Erythroblast (primary cell): Measurements from ENCODE around the gene ALDH9A1.

Experiments used
- GATA1 ChIP-seq: IDR thresholded peaks from 2 replicates; pipeline ENCODE4 v1.6.1; 2011; ENCODE audit warnings: low read depth, mild to moderate bottlenecking, control low read depth, low read length, moderate library complexity
- POLR2A ChIP-seq: IDR thresholded peaks from 2 replicates; pipeline ENCODE4 v1.6.1; 2011; ENCODE audit warnings: mild to moderate bottlenecking, low read length

DNA sequence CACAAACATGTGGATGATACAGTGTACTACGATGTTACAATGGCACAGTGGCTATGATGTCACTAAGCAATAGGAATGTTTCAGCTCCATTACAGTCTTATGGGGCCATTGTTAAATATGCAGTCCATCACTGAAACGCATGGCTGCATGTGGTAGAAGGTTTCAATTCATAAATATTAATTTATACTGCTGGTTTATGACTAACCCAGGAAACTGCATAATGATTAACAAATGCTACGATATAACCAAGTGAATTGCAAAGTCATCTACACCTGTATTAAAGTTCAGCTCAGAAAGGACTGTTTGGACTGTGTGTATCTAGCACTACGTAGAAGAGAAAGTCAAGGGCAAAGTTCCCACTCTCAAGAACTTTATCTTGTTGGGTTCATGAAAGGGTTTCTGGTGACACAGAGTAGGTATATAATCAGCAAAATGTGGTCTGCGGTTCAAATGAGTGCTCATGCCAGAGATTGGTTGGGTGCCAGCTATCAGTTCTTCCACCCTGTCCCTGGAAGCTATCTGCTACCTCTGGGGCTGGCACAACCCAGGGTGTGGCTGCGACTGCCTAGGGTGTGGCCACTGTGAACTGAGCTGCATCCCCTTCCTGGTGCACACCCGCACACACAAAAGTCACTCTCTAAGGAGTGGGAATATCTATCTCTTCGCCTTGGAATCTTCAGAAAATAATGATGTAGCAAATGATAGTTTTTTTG, 52.6 kb downstream of the ALDH9A1 start:
- peak; percentile 45 for TF ChIP-seq POLR2A
- TF ChIP-seq GATA1 = no peak
